ENCODE data around the gene CUL2.

- TF ChIP-seq EZH2 (IDR thresholded peaks at IDR 0.05; ENCODE audit: low read depth, unreplicated experiment) (no peak), JUNB (IDR thresholded peaks at IDR 0.05; ENCODE audit: unreplicated experiment) (no peak), CREB1 (CRISPR knock-in tag; IDR thresholded peaks at IDR 0.05; ENCODE audit: low read depth) (no peak), POLR2AphosphoS5 (IDR thresholded peaks at IDR 0.05; ENCODE audit: low read depth) (no peak), REST (IDR thresholded peaks at IDR 0.05; ENCODE audit: unreplicated experiment) (no peak), NANOG (IDR thresholded peaks at IDR 0.05; ENCODE audit: borderline replicate concordance) (no peak), EZH2phosphoT487 (IDR thresholded peaks at IDR 0.05; ENCODE audit: unreplicated experiment) (no peak), ZNF114 (CRISPR knock-in tag; IDR thresholded peaks at IDR 0.05) (no peak), ZNF331 (CRISPR knock-in tag; IDR thresholded peaks at IDR 0.05; ENCODE audit: low read depth) (no peak), STAT1 (IDR thresholded peaks at IDR 0.05; ENCODE audit: unreplicated experiment) (no peak)
- TF ChIP-seq, protein P1, sequence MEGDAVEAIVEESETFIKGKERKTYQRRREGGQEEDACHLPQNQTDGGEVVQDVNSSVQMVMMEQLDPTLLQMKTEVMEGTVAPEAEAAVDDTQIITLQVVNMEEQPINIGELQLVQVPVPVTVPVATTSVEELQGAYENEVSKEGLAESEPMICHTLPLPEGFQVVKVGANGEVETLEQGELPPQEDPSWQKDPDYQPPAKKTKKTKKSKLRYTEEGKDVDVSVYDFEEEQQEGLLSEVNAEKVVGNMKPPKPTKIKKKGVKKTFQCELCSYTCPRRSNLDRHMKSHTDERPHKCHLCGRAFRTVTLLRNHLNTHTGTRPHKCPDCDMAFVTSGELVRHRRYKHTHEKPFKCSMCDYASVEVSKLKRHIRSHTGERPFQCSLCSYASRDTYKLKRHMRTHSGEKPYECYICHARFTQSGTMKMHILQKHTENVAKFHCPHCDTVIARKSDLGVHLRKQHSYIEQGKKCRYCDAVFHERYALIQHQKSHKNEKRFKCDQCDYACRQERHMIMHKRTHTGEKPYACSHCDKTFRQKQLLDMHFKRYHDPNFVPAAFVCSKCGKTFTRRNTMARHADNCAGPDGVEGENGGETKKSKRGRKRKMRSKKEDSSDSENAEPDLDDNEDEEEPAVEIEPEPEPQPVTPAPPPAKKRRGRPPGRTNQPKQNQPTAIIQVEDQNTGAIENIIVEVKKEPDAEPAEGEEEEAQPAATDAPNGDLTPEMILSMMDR (conservative IDR thresholded peaks at IDR 0.05; ENCODE audit: low read depth in 2 of 2) = no peak
- TF ChIP-seq, protein P2, sequence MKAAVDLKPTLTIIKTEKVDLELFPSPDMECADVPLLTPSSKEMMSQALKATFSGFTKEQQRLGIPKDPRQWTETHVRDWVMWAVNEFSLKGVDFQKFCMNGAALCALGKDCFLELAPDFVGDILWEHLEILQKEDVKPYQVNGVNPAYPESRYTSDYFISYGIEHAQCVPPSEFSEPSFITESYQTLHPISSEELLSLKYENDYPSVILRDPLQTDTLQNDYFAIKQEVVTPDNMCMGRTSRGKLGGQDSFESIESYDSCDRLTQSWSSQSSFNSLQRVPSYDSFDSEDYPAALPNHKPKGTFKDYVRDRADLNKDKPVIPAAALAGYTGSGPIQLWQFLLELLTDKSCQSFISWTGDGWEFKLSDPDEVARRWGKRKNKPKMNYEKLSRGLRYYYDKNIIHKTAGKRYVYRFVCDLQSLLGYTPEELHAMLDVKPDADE (IDR thresholded peaks at IDR 0.05) = no peak
- TF ChIP-seq, protein P3, sequence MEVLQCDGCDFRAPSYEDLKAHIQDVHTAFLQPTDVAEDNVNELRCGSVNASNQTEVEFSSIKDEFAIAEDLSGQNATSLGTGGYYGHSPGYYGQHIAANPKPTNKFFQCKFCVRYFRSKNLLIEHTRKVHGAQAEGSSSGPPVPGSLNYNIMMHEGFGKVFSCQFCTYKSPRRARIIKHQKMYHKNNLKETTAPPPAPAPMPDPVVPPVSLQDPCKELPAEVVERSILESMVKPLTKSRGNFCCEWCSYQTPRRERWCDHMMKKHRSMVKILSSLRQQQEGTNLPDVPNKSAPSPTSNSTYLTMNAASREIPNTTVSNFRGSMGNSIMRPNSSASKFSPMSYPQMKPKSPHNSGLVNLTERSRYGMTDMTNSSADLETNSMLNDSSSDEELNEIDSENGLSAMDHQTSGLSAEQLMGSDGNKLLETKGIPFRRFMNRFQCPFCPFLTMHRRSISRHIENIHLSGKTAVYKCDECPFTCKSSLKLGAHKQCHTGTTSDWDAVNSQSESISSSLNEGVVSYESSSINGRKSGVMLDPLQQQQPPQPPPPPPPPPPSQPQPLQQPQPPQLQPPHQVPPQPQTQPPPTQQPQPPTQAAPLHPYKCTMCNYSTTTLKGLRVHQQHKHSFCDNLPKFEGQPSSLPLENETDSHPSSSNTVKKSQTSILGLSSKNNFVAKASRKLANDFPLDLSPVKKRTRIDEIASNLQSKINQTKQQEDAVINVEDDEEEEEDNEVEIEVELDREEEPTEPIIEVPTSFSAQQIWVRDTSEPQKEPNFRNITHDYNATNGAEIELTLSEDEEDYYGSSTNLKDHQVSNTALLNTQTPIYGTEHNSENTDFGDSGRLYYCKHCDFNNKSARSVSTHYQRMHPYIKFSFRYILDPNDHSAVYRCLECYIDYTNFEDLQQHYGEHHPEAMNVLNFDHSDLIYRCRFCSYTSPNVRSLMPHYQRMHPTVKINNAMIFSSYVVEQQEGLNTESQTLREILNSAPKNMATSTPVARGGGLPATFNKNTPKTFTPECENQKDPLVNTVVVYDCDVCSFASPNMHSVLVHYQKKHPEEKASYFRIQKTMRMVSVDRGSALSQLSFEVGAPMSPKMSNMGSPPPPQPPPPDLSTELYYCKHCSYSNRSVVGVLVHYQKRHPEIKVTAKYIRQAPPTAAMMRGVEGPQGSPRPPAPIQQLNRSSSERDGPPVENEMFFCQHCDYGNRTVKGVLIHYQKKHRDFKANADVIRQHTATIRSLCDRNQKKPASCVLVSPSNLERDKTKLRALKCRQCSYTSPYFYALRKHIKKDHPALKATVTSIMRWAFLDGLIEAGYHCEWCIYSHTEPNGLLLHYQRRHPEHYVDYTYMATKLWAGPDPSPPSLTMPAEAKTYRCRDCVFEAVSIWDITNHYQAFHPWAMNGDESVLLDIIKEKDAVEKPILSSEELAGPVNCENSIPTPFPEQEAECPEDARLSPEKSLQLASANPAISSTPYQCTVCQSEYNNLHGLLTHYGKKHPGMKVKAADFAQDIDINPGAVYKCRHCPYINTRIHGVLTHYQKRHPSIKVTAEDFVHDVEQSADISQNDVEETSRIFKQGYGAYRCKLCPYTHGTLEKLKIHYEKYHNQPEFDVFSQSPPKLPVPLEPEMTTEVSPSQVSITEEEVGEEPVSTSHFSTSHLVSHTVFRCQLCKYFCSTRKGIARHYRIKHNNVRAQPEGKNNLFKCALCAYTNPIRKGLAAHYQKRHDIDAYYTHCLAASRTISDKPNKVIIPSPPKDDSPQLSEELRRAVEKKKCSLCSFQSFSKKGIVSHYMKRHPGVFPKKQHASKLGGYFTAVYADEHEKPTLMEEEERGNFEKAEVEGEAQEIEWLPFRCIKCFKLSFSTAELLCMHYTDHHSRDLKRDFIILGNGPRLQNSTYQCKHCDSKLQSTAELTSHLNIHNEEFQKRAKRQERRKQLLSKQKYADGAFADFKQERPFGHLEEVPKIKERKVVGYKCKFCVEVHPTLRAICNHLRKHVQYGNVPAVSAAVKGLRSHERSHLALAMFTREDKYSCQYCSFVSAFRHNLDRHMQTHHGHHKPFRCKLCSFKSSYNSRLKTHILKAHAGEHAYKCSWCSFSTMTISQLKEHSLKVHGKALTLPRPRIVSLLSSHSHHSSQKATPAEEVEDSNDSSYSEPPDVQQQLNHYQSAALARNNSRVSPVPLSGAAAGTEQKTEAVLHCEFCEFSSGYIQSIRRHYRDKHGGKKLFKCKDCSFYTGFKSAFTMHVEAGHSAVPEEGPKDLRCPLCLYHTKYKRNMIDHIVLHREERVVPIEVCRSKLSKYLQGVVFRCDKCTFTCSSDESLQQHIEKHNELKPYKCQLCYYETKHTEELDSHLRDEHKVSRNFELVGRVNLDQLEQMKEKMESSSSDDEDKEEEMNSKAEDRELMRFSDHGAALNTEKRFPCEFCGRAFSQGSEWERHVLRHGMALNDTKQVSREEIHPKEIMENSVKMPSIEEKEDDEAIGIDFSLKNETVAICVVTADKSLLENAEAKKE (CRISPR knock-in tag; IDR thresholded peaks at IDR 0.05) = no peak
Measured at GRCh38 chr10:35079763-35080162, 10.4 kb downstream of the CUL2 start.

Data from GM23338 (cell line).